H1 (cell line): ENCODE measurements around the gene ZNF532. TPM values are rescaled to one million over a fixed set of nuclear protein-coding genes. Genes with fewer than 3 reads are reported as not detected.

ENCODE experiments used
- CTCF ChIA-PET: fragments of 300-600 bp; sonication (Branson Sonifier 250); formaldehyde crosslinking; loops from one replicate; lab custom pipeline; 2021; ENCODE audit not compliant: partially characterized antibody; lab: Charles Lee
- POLR2A ChIA-PET: fragments of 300-600 bp; sonication (Branson Sonifier 250); formaldehyde crosslinking; loops from one replicate; lab custom pipeline; 2021; ENCODE audit warnings: inconsistent platforms; ENCODE audit not compliant: partially characterized antibody; lab: Charles Lee
- DNase-seq, 2 experiments: peaks; one replicate each; pipeline versions ENCODE4 v3.0.0 to v3.0.0-alpha.2; 2010 to 2022; ENCODE audit warnings: low spot score in 2 of 2, low read depth in 1 of 2, mixed read lengths in 1 of 2
- FAIRE-seq: peaks from 2 replicates; lab custom pipeline; 2011; peaks lifted over from hg19 to GRCh38; lab: Jason Lieb, UNC
- H2AFZ ChIP-seq: 2 replicates; pipeline ENCODE4 v1.8.1; 2012; ENCODE audit warnings: low read length, inconsistent platforms
- H2AK5ac ChIP-seq: 2 replicates; pipeline ENCODE4 v1.6.1; 2013; ENCODE audit warnings: low read depth, low read length
- H2BK120ac ChIP-seq: replicated peaks from 2 replicates; pipeline ENCODE3; 2013; ENCODE audit warnings: low read depth, low read length, inconsistent platforms
- H2BK12ac ChIP-seq: 2 replicates; pipeline ENCODE4 v1.6.1; 2013; ENCODE audit warnings: low read depth, low read length
- H2BK15ac ChIP-seq: 2 replicates; pipeline ENCODE4 v1.6.1; 2013; ENCODE audit warnings: low read length
- H2BK20ac ChIP-seq: 2 replicates; pipeline ENCODE4 v1.6.1; 2013; ENCODE audit warnings: low read length
- H2BK5ac ChIP-seq: 2 replicates; pipeline ENCODE4 v1.6.1; 2013; ENCODE audit warnings: low read depth, low read length
- H3K14ac ChIP-seq: 2 replicates; pipeline ENCODE4 v1.6.1; 2013; ENCODE audit warnings: inconsistent platforms; ENCODE audit not compliant: insufficient read length
- H3K18ac ChIP-seq: 2 replicates; pipeline ENCODE4 v1.6.1; 2013; ENCODE audit warnings: low read length; ENCODE audit errors: extremely low read depth
- H3K23ac ChIP-seq: 2 replicates; pipeline ENCODE4 v1.6.1; 2013; ENCODE audit warnings: inconsistent platforms; ENCODE audit not compliant: insufficient read length
- H3K23me2 ChIP-seq: 2 replicates; pipeline ENCODE4 v1.6.1; 2013; ENCODE audit warnings: low read depth, low read length
- H3K27ac ChIP-seq: 2 replicates; pipeline ENCODE4 v1.6.1; 2011; ENCODE audit warnings: low read depth, low read length, inconsistent platforms
- H3K27me3 ChIP-seq, 4 experiments: replicated peaks in 1 of 4; 1 replicate in 1 of 4; 2 replicates in 3 of 4; pipeline versions ENCODE4 v1.6.1 to v1.8.1; 2011 to 2013; ENCODE audit warnings: low read length in 3 of 4, mild to moderate bottlenecking in 3 of 4, inconsistent platforms in 2 of 4, mixed read lengths in 2 of 4, moderate library complexity in 1 of 4; ENCODE audit not compliant: control insufficient read depth in 3 of 4, insufficient read depth in 3 of 4; ENCODE audit errors: extremely low read depth in 1 of 4
- H3K36me3 ChIP-seq, 4 experiments: 2 replicates each; pipeline versions ENCODE4 v1.6.1 to v1.8.1; 2011 to 2013; ENCODE audit warnings: mild to moderate bottlenecking in 4 of 4, low read length in 3 of 4, moderate library complexity in 2 of 4, control low read depth in 1 of 4, inconsistent platforms in 1 of 4; ENCODE audit not compliant: insufficient read depth in 4 of 4, control insufficient read depth in 2 of 4
- H3K4ac ChIP-seq: replicated peaks from 2 replicates; pipeline ENCODE3; 2013; ENCODE audit warnings: low read length, low read depth, mixed read lengths, inconsistent platforms; ENCODE audit not compliant: insufficient read length
- H3K4me1 ChIP-seq, 4 experiments: replicated peaks in 1 of 4; 1 replicate in 1 of 4; 2 replicates in 3 of 4; pipeline versions ENCODE4 v1.6.1 to v1.8.1; 2011 to 2013; ENCODE audit warnings: low read length in 3 of 4, inconsistent platforms in 2 of 4, mixed read lengths in 1 of 4; ENCODE audit not compliant: insufficient read depth in 4 of 4, control insufficient read depth in 3 of 4
- H3K4me2 ChIP-seq, 2 experiments: 2 replicates each; pipeline versions ENCODE4 v1.6.1 to v1.8.1; 2011 to 2013; ENCODE audit warnings: low read depth in 2 of 2, low read length in 2 of 2, control low read depth in 1 of 2, inconsistent platforms in 1 of 2, mild to moderate bottlenecking in 1 of 2; ENCODE audit not compliant: insufficient read depth in 1 of 2
- H3K4me3 ChIP-seq, 4 experiments: fragments of 200-600, 300-600 bp in 1 of 4; sonication (generic), shearing (Covaris generic), sonication (Bioruptor Twin) in 1 of 4; 2 replicates each; pipeline versions ENCODE4 v1.5.1 to v1.8.1; 2011 to 2016; ENCODE audit warnings: low read length in 4 of 4, low read depth in 3 of 4, control low read depth in 2 of 4, inconsistent platforms in 2 of 4, mild to moderate bottlenecking in 2 of 4, mixed read lengths in 1 of 4, moderate library complexity in 1 of 4; ENCODE audit not compliant: insufficient read depth in 2 of 4; ENCODE audit errors: extremely low read depth in 1 of 4
- H3K56ac ChIP-seq: replicated peaks from 2 replicates; pipeline ENCODE3; 2013; ENCODE audit warnings: low read depth, mild to moderate bottlenecking, mixed read lengths, low read length, inconsistent platforms; ENCODE audit not compliant: insufficient read length
- H3K79me1 ChIP-seq: 2 replicates; pipeline ENCODE4 v1.6.1; 2013; ENCODE audit warnings: low read depth, low read length, control low read depth
- H3K79me2 ChIP-seq, 2 experiments: 2 replicates each; pipeline versions ENCODE4 v1.6.1 to v1.8.1; 2012 to 2013; ENCODE audit warnings: low read length in 2 of 2, mild to moderate bottlenecking in 2 of 2, inconsistent platforms in 1 of 2; ENCODE audit not compliant: insufficient read depth in 2 of 2, control insufficient read depth in 1 of 2
- H3K9ac ChIP-seq, 4 experiments: replicated peaks in 1 of 4; 1 replicate in 1 of 4; 2 replicates in 3 of 4; pipeline versions ENCODE4 v1.6.1 to v1.8.1; 2011 to 2013; ENCODE audit warnings: low read depth in 3 of 4, low read length in 3 of 4, control low read depth in 2 of 4, mild to moderate bottlenecking in 2 of 4, moderate library complexity in 2 of 4, inconsistent platforms in 1 of 4; ENCODE audit errors: extremely low read depth in 1 of 4
- H3K9me3 ChIP-seq, 2 experiments: 2 replicates each; pipeline versions ENCODE4 v1.6.1 to v1.8.1; 2012 to 2013; ENCODE audit warnings: mild to moderate bottlenecking in 2 of 2, moderate library complexity in 2 of 2, control low read depth in 1 of 2, inconsistent platforms in 1 of 2, low read depth in 1 of 2, low read length in 1 of 2, mixed read lengths in 1 of 2; ENCODE audit not compliant: insufficient read depth in 2 of 2
- H4K20me1 ChIP-seq, 2 experiments: replicated peaks in 1 of 2; 2 replicates each; pipeline versions ENCODE3 to v1.8.1; 2011 to 2013; ENCODE audit warnings: inconsistent platforms in 2 of 2, low read length in 2 of 2, mild to moderate bottlenecking in 1 of 2; ENCODE audit not compliant: insufficient read depth in 2 of 2, control insufficient read depth in 1 of 2
- H4K5ac ChIP-seq: 2 replicates; pipeline ENCODE4 v1.6.1; 2013; ENCODE audit warnings: low read length, low read depth, mixed read lengths, inconsistent platforms; ENCODE audit not compliant: insufficient read length
- H4K8ac ChIP-seq: 2 replicates; pipeline ENCODE4 v1.8.0; 2013; ENCODE audit warnings: mild to moderate bottlenecking, moderate library complexity, low read length, inconsistent platforms; ENCODE audit not compliant: insufficient read depth; ENCODE audit errors: extremely low read depth
- H4K91ac ChIP-seq: replicated peaks from 2 replicates; pipeline ENCODE3; 2013; ENCODE audit warnings: low read length, mixed read lengths, inconsistent platforms; ENCODE audit not compliant: insufficient read length
- CBX5 ChIP-seq: fragments of 300-800, 300-1000 bp; sonication (generic); IDR thresholded peaks from 2 replicates; pipeline ENCODE4 v1.7.1; 2016; ENCODE audit warnings: antibody characterized with exemption, low read length, low read depth
- CTCF ChIP-seq, 3 experiments: IDR thresholded peaks; 1 replicate in 2 of 3; 2 replicates in 1 of 3; pipeline versions ENCODE4 v1.5.1 to v1.6.1; 2011; ENCODE audit warnings: low read length in 3 of 3, mild to moderate bottlenecking in 3 of 3, inconsistent platforms in 2 of 3, low read depth in 1 of 3, moderate library complexity in 1 of 3; ENCODE audit not compliant: insufficient read depth in 1 of 3; ENCODE audit errors: control extremely low read depth in 1 of 3
- EP300 ChIP-seq, 2 experiments: IDR thresholded peaks; 1 replicate in 1 of 2; 2 replicates in 1 of 2; pipeline ENCODE4 v1.6.1; 2011 to 2012; ENCODE audit warnings: low read depth in 2 of 2, low read length in 2 of 2, mild to moderate bottlenecking in 2 of 2, borderline replicate concordance in 1 of 2, inconsistent platforms in 1 of 2, moderate library complexity in 1 of 2
- GTF2F1 ChIP-seq: IDR thresholded peaks from 2 replicates; pipeline ENCODE4 v1.6.1; 2012; ENCODE audit warnings: low read depth, low read length, improper control_type of control experiment, borderline replicate concordance
- HDAC2 ChIP-seq, 2 experiments: fragments of 300-600 bp in 1 of 2; sonication (generic) in 1 of 2; IDR thresholded peaks; 2 replicates each; pipeline ENCODE4 v1.6.1; 2011 to 2012; ENCODE audit warnings: low read depth in 2 of 2, low read length in 2 of 2, mild to moderate bottlenecking in 2 of 2, moderate library complexity in 2 of 2, borderline replicate concordance in 1 of 2, inconsistent platforms in 1 of 2
- RBBP5 ChIP-seq: IDR thresholded peaks from 2 replicates; pipeline ENCODE4 v1.7.1; 2012; ENCODE audit warnings: low read depth, mild to moderate bottlenecking, inconsistent platforms, low read length, moderate library complexity, borderline replicate concordance
- WGBS, 2 experiments: shearing (Covaris generic) in 1 of 2; methylation state at CpG; one replicate each; pipeline versions ENCODE4 v1.1.6 to v1.1.7; 2013 to 2015; ENCODE audit warnings: low lambda C conversion rate in 2 of 2, mixed read lengths in 2 of 2, inconsistent platforms in 1 of 2, low coverage in 1 of 2, missing lambda C conversion rate in 1 of 2; ENCODE audit not compliant: insufficient replicate concordance in 2 of 2, insufficient coverage in 1 of 2, insufficient read length in 1 of 2; ENCODE audit errors: extremely low coverage in 1 of 2, missing lambda C conversion rate in 1 of 2; 5-methylcytosine and 5-hydroxymethylcytosine counted together
- polyA plus RNA-seq, 7 experiments: library from polyadenylated mRNA; depleted of rRNA in 3 of 7; stranded (reverse) in 5 of 7; unstranded in 2 of 7; fragments of >200 nt in 5 of 7; fragments of 200-250 nt in 2 of 7; gene quantifications; 1 replicate in 5 of 7; 2 replicates in 1 of 7; 4 replicates in 1 of 7; pipeline versions ENCODE4 v1.2.1 to v1.2.3, GENCODE V29; 2011 to 2013; ENCODE audit warnings: missing spikeins in 2 of 7, mixed read lengths in 2 of 7
- total RNA-seq: library from RNA; stranded (reverse); fragmentation: NEBNext Ultra II Directional; extraction: Animal tissue kit (Norgen Biotek cat#: 25700); gene quantifications from 2 replicates; pipeline ENCODE4 v1.2.1, GENCODE V29; 2021

Gene ZNF532
- total and polyA plus RNA-seq, 2 of the 8 experiments (the other 6 are each of a cell fraction or from before 2014, with no cell fraction given) = 143 to 240 TPM

- no peak for TF ChIP-seq GTF2F1
- no peak for TF ChIP-seq RBBP5
- no peak for TF ChIP-seq CBX5
- no peak for TF ChIP-seq HDAC2 (IDR thresholded peaks at IDR 0.05; ENCODE audit: borderline replicate concordance in 1 of 2, low read depth in 2 of 2, low read length in 2 of 2)
- no peak for TF ChIP-seq CTCF (IDR thresholded peaks at IDR 0.05; ENCODE audit: control extremely low read depth in 1 of 3, insufficient read depth in 1 of 3, low read depth in 1 of 3, low read length in 3 of 3)
- TF ChIP-seq EP300 (IDR thresholded peaks at IDR 0.05; ENCODE audit: borderline replicate concordance in 1 of 2, low read depth in 2 of 2, low read length in 2 of 2) = no peak
These were observed 41.7 kb upstream of the ZNF532 start for GRCh38 chr18:58822944-58823343.

More at GRCh38 chr18:58822944-58823343, 41.7 kb upstream of the ZNF532 start:
- Histone ChIP-seq H3K4me1 (no peaks in the 10 kb centered on the region), H3K23ac (no peak overlapping the region), H3K27me3 (no peaks in the 10 kb centered on the region), H3K23me2 (no peaks in the 10 kb centered on the region), H3K4ac (no peak overlapping the region), H4K91ac (no peak overlapping the region), H3K4me2 (no peak overlapping the region), H4K5ac (no peak overlapping the region), H2BK5ac (no peak overlapping the region), H2BK120ac (no peak overlapping the region), H3K18ac (no peak overlapping the region), H4K8ac (no peak overlapping the region; the same call in 1 of the 2 replicates), H4K20me1 (no peaks in the 10 kb centered on the region), H3K79me2 (no peaks in the 10 kb centered on the region), H3K9ac (no peak overlapping the region), H3K4me3 (no peak overlapping the region), H3K27ac (no peak overlapping the region), H2BK15ac (no peak overlapping the region), H3K14ac (no peak overlapping the region), H2BK20ac (no peak overlapping the region), H3K9me3 (peaks cover 0 to 3% of the 10 kb centered on the region in 2 experiments; a peak in 1 of 4 replicates), H2AK5ac (no peak overlapping the region), H3K79me1 (no peaks in the 10 kb centered on the region), H2AFZ (no peak overlapping the region), H3K56ac (no peak overlapping the region), H3K36me3 (0 out of 8 replicates have a peak, but pooled peaks cover 0 to 4% (median 0%) of the 10 kb centered on the region in 4 experiments), H2BK12ac (no peak overlapping the region; the same call in 1 of the 2 replicates)
- CTCF ChIA-PET = interaction anchor here (0.6 kb wide), 1 partner anchor 22 kb away, joined by 3 read pairs; no protein-coding TSS in a partner anchor
- FAIRE-seq = no peak
- WGBS, 2 experiments = 95% methylated on average over 13 of the region's 13 CpGs; no CpG with 5 or more reads in 1 of the 2 experiments
- POLR2A ChIA-PET = interaction anchor here (0.6 to 1.0 kb wide), 2 partner anchors 48 to 50 kb away, joined by 3 read pairs; no protein-coding TSS in a partner anchor
- DNase-seq = no peak
